CD4-positive, alpha-beta T cell treated with Interferon gamma for 1 hour (primary cell): Measurements from ENCODE around the gene IFNAR1.

ENCODE experiments used
- DNase-seq: peaks from one replicate; pipeline ENCODE4 v3.0.0-alpha.2; 2020

The IFNAR1 gene

DNA sequence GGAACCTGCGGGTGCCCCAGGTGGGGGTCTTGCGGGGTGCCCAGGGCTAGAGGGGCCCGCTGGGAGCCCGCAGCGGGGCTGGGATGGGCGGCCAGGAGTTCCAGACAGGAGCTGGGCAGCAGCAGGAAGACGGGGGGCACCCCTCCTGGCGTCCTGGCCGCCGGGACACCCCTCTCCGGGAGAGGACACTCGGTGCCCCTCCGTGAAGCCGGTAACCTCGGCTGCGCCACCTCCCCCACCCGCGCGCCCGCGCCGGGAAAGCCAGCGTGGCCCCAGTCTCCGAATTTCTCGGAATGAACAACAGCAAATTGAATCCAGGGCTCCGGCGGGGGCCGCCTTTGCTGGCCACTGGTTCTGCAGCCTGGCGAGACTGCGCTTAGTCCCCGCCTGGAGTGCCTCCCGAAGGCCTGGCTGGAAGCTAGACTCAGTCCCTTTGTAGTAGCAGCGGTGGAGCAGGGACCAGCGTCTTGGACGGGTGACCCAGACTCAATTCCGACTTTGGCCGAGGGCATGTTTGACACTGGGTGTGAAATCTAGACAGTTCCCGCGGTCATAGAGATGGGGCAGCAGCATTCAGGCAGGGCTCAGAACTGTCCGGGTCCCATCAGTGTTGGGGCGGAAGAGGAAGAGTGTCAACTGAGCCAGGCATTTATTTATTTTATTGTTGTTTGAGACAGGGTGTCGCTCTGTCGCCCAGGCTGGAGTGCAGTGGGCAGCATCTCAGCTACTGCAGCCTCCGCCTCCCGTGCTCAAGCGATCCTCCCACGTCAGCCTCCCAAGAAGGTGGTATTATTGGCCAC, 79.2 kb downstream of the IFNAR1 start:
- no peak for DNase-seq

DNA sequence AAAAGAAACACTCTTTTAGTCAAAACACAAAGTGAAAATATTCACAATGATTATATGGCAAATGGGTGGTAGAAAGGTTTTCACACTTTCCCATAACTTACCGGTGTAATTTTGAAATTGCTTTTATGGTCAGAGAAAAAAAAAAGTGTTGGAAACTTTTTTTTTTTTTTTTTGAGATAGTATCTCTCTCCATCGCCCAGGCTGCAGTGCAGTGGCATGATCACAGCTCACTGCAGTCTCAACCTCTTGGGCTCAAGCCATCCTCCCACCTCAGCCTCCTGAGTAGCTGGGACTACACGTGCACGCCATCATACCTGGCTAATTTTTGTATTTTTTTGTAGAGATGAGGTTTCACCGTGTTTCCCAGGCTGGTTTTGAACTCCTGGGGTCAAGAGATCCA, 81.7 kb downstream of the IFNAR1 start:
- no peak for DNase-seq
